ENCODE results near the gene AKAP13.
"Not testable (repeated sequence)": the region's sequence is repeated elsewhere in the genome, so short reads cannot be mapped to it uniquely, and the experiment has no call there.

DNA sequence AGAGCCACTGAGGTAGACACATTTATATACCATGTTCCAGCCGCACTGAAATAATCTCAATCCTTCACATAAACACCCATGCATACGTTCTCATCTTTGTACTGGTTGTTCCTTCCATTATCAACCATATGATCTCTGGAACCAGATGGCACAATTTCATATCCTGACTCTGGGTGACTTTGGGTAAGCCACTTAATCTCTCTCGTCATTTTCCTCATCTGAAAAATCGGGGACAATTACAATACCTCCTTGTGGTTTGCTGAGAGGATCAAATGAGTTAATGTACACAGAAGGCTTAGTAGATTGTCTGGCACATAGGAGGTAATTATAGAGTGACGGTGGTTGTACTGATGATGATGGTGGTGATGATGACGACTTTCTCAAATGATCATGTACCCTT is 38.2 kb upstream of the AKAP13 start:
- TF ChIP-seq RAD21 (IDR thresholded peaks at IDR 0.05; ENCODE audit: low read length); FOXJ3 (CRISPR knock-in tag; IDR thresholded peaks at IDR 0.05); EP300 (IDR thresholded peaks at IDR 0.05; ENCODE audit: borderline replicate concordance in 1 of 2, low read depth in 1 of 2, low read length in 1 of 2); EZH2phosphoT487 (IDR thresholded peaks at IDR 0.05; ENCODE audit: borderline replicate concordance, low read depth); SMC3 (IDR thresholded peaks at IDR 0.05; ENCODE audit: low read depth, low read length); TAF1 (IDR thresholded peaks at IDR 0.05; ENCODE audit: borderline replicate concordance, low read depth, low read length): not testable (repeated sequence)
- TF ChIP-seq, protein P1, sequence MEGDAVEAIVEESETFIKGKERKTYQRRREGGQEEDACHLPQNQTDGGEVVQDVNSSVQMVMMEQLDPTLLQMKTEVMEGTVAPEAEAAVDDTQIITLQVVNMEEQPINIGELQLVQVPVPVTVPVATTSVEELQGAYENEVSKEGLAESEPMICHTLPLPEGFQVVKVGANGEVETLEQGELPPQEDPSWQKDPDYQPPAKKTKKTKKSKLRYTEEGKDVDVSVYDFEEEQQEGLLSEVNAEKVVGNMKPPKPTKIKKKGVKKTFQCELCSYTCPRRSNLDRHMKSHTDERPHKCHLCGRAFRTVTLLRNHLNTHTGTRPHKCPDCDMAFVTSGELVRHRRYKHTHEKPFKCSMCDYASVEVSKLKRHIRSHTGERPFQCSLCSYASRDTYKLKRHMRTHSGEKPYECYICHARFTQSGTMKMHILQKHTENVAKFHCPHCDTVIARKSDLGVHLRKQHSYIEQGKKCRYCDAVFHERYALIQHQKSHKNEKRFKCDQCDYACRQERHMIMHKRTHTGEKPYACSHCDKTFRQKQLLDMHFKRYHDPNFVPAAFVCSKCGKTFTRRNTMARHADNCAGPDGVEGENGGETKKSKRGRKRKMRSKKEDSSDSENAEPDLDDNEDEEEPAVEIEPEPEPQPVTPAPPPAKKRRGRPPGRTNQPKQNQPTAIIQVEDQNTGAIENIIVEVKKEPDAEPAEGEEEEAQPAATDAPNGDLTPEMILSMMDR (IDR thresholded peaks at IDR 0.05), result not testable (repeated sequence)

Measured in SK-N-SH (cell line).